ENCODE measurements around the gene CHST4.

DNA sequence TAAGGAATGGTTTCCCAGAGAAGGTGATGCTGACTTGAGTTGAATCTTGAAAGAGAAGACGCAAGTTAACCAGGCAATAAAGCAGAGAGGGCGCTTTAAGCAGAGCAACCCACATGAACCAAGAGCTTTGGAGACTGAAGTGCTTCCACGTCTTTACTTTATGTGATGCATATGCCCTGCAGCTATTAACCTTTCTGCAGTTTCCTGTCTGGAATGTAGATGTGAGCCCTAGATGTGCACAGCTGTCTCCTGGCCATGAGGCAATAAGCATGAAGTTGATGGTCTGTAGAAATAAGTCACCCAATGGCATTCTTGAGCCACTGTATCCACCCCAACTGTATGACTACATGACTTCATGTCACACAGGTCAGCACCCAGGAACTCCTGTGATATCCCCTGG lies 5.7 kb upstream of the CHST4 start:
- TF ChIP-seq, protein P1, sequence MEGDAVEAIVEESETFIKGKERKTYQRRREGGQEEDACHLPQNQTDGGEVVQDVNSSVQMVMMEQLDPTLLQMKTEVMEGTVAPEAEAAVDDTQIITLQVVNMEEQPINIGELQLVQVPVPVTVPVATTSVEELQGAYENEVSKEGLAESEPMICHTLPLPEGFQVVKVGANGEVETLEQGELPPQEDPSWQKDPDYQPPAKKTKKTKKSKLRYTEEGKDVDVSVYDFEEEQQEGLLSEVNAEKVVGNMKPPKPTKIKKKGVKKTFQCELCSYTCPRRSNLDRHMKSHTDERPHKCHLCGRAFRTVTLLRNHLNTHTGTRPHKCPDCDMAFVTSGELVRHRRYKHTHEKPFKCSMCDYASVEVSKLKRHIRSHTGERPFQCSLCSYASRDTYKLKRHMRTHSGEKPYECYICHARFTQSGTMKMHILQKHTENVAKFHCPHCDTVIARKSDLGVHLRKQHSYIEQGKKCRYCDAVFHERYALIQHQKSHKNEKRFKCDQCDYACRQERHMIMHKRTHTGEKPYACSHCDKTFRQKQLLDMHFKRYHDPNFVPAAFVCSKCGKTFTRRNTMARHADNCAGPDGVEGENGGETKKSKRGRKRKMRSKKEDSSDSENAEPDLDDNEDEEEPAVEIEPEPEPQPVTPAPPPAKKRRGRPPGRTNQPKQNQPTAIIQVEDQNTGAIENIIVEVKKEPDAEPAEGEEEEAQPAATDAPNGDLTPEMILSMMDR (IDR thresholded peaks at IDR 0.05; ENCODE audit: low read length): no peak
- TF ChIP-seq EZH2phosphoT487 (IDR thresholded peaks at IDR 0.05; ENCODE audit: low read length): no peak

Data from MM.1S (cell line).